Left ventricle myocardium inferior (tissue), 1 donor: ENCODE results near the gene GPR107. TPM values are rescaled to one million over a fixed set of nuclear protein-coding genes. Genes with fewer than 3 reads are reported as not detected.
"Not testable (repeated sequence)": the region's sequence is repeated elsewhere in the genome, so short reads cannot be mapped to it uniquely, and the experiment has no call there.

Experiments used
- DNase-seq: peaks from one replicate; pipeline ENCODE4 v3.0.0-alpha.2; 2020
- H3K27ac ChIP-seq: fragments of 200-600 bp; replicated peaks from 2 replicates; pipeline ENCODE4 v1.8.0; 2021
- H3K27me3 ChIP-seq: fragments of 200-600 bp; 2 replicates; pipeline ENCODE4 v1.8.0; 2021; ENCODE audit warnings: low read depth
- H3K36me3 ChIP-seq: fragments of 200-600 bp; 2 replicates; pipeline ENCODE4 v1.8.0; 2021
- H3K4me1 ChIP-seq: fragments of 200-600 bp; 2 replicates; pipeline ENCODE4 v1.8.0; 2021
- H3K4me3 ChIP-seq: fragments of 200-600 bp; 2 replicates; pipeline ENCODE4 v1.8.0; 2021; ENCODE audit warnings: mild to moderate bottlenecking, moderate library complexity
- H3K9me3 ChIP-seq: fragments of 200-600 bp; replicated peaks from 2 replicates; pipeline ENCODE4 v1.8.0; 2021
- CTCF ChIP-seq: fragments of 200-600 bp; IDR thresholded peaks from 2 replicates; pipeline ENCODE4 v1.8.0; 2021; ENCODE audit warnings: antibody characterized with exemption, mild to moderate bottlenecking, borderline replicate concordance
- intact Hi-C: fragments of 100-400 bp; cut with micrococcal nuclease; formaldehyde crosslinking; loops from one replicate; pipeline ENCODE4 v1.11.0; 2022
- long read RNA-seq: library from polyadenylated mRNA; unstranded; transcript quantifications from one replicate; pipeline ENCODE4 v2.0.0, GENCODE V29; 2021
- total RNA-seq: library from RNA; stranded (reverse); fragmentation: NEBNext Ultra II Directional; extraction: Animal tissue kit (Norgen Biotek cat#: 25700); gene quantifications from one replicate; pipeline ENCODE4 v1.2.1, GENCODE V29; 2021
- donor health status: DM: no; HTN: yes; CAD: no; lungs with severe emphysema.

GPR107 gene
- total RNA-seq: 23.3 TPM
- long read RNA-seq, partial matches to known transcripts: 0 of 2 reads
- long read RNA-seq, other reads (novel, unspliced or antisense): 2 of 2 reads

DNA sequence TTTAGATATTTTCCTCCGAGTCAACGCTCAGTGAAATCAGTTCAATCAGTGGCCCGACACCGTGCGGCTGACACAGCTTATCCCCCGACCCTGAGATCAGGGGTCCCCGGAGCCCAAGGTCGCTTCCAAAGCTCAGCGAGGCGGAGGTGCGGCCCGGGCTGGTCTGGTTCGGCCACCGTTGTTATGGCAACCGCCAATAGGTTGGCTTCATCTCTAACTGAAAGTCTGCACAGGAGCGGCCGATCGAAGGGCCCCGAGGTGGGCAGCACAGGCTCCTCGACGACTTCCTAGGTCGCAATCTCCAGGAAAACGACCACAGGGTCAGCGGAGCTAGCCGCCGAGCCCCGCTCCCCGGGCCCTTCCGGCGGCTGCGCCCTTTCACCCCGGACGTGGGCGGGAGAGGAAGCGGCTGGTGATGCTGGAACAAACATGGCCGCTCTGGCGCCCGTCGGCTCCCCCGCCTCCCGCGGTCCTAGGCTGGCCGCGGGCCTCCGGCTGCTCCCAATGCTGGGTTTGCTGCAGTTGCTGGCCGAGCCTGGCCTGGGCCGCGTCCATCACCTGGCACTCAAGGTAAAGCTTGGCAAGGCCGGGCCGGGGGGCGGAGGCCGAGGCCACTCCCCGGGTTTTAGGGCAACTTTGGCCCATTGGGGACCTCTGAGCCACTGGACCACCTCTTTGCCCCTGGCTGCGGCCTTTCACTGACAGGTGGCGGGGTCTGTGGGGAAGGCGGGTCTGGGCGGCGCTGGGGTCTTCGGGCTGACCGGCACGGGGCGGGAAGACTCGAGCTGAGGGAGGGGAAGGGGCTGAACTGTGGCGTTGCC lies at the start of gene GPR107:
Gene GPR107 (plus strand): TSS at position 403 of the 821 bp plus-strand sequence. CDS start 27 bp downstream, at position 430.
- DNase-seq: peak; percentile 83
- peak within 1 kb of the TSS; percentile 93 for H3K27ac ChIP-seq
- no peaks in the 10 kb centered on the region for H3K27me3 ChIP-seq
- peak within 1 kb of the TSS; percentile 99 for H3K4me3 ChIP-seq
- intact Hi-C loops: no loop called here
- H3K4me1 ChIP-seq: peaks cover 48% of the 10 kb centered on the region
- no peaks in the 10 kb centered on the region for H3K9me3 ChIP-seq
- H3K36me3 ChIP-seq: no peaks in the 10 kb centered on the region
- no peak for TF ChIP-seq CTCF

DNA sequence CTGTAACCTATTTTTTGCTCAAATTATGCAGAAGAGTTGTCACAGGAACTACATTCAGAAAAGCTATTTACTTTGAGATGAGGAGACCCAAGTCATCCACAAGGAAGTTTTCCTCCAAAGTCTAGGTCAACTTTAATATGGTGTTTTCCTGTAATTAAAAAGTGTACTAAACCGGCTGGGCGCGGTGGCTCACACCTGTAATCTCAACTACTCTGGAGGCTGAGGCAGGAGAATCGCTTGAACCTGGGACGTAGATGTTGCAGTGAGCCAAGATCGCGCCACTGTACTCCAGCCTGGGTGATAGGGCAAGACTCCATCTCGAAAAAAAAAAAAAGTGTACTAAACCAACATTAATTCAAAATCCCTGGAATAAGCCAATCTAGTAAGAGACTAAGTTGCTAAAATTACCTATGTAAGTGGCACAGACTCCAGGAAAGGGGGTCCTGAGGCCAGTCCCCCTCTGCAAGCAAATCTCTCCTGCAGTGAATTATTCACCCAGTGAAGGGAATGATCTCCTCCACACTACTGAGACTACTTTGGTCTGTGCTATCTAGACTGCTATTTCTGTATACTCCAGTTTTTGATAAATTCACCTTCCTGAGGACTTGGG lies 49.7 kb upstream of the GPR107 start:
- TF ChIP-seq CTCF: no peak
- no peak overlapping the region for H3K27ac ChIP-seq
- H3K36me3 ChIP-seq: no peaks in the 10 kb centered on the region
- H3K4me1 ChIP-seq: peaks cover 6% of the 10 kb centered on the region
- H3K9me3 ChIP-seq: no peaks in the 10 kb centered on the region
- H3K27me3 ChIP-seq: no peaks in the 10 kb centered on the region
- no peak overlapping the region for H3K4me3 ChIP-seq
- no peak for DNase-seq
- intact Hi-C loops: no loop called here

DNA sequence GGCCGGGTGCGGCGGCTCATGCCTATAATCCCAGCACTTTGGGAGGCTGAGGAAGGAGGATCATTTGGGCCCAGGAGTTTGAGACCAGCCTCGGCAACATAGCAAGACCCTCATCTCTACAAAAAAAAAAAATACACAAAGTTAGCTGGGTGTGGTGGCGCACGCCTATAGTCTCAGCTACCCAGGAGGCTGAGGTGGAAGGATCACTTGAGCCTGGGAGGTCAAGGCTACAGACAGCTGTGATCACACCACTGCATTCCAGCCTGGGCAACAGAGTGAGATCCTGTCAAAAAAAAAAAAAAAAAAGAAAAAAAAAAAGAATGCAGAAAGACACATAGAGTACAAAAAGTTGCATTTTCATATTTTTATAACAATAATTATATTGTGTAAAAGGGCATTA lies 46.8 kb upstream of the GPR107 start:
- H3K9me3 ChIP-seq, intact Hi-C loops, H3K4me1 ChIP-seq, H3K27me3 ChIP-seq, H3K4me3 ChIP-seq, H3K36me3 ChIP-seq, H3K27ac ChIP-seq, DNase-seq: not testable (repeated sequence)

GRCh38 chr9:130008538-130008937 lies 45.2 kb upstream of the GPR107 start:
- Histone ChIP-seq H3K4me1 (no peaks in the 10 kb centered on the region), H3K27ac (no peak overlapping the region), H3K4me3 (no peak overlapping the region), H3K9me3 (peaks cover 9% of the 10 kb centered on the region), H3K36me3 (no peaks in the 10 kb centered on the region), H3K27me3 (no peaks in the 10 kb centered on the region)
- no peak for TF ChIP-seq CTCF
- no peak for DNase-seq
- intact Hi-C loops: no loop called here

- H3K4me1 ChIP-seq, H3K9me3 ChIP-seq, intact Hi-C loops, H3K27ac ChIP-seq, H3K27me3 ChIP-seq, H3K36me3 ChIP-seq, DNase-seq, H3K4me3 ChIP-seq: not testable (repeated sequence)
Observed at GRCh38 chr9:130009546-130009945, 44.2 kb upstream of the GPR107 start.

DNA sequence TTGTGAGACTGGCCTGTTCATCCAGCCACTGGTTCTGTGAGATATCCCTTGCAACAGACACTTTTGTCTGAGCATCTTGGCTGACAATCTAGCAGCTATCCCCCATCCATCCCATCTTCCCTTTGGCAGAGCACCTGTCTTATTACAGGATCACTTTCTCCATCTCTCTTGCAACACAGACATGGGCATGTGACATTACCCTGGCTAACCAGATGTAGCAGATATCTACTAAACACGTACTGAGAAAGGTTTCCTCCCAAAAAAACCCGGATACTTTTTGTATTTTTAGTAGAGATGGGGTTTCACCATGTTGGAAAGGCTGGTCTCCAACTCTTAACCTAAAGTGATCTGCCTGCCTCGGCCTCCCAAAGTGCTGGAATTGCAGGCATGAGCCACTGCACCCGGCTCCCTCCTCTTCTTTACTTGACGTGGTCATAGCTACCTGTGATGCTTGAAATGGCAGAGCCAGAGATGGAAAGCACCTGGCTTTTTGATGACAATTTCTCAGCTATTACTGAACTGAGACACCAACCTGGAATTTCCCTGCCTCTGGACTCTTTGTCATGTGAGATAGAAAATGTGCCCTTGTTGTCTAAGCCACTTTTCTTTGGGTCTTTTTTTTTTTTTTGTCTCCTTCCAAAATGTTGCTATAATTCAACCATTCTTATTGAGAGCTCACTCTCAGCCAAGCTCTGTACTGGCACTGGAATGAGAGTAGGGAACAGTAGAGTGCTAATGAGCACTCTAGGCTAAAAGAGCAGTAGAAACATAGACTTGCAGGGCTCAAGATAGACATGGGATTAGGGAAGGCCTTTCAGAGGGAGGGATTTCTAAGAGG lies 43.3 kb upstream of the GPR107 start:
- Histone ChIP-seq H3K9me3 (peaks cover 9% of the 10 kb centered on the region), H3K27ac (no peak overlapping the region), H3K4me1 (no peaks in the 10 kb centered on the region), H3K4me3 (no peak overlapping the region), H3K27me3 (no peaks in the 10 kb centered on the region), H3K36me3 (no peaks in the 10 kb centered on the region)
- intact Hi-C loops: no loop called here
- no peak for DNase-seq
- no peak for TF ChIP-seq CTCF
